OCI-LY3 (cell line): ENCODE data around the gene TRIM6.

ENCODE experiments used
- H2AFZ ChIP-seq: fragments of 200-600, 300-600 bp; shearing (Covaris generic); 2 replicates; pipeline ENCODE4 v1.6.0; 2014; ENCODE audit warnings: antibody characterized with exemption, low read depth, low read length
- H3K27ac ChIP-seq: fragments of 200-600, 300-600 bp; sonication (generic); 2 replicates; pipeline ENCODE4 v1.5.1; 2014; ENCODE audit warnings: mild to moderate bottlenecking, low read length, moderate library complexity, mixed read lengths
- H3K27me3 ChIP-seq: fragments of 200-600, 300-600 bp; sonication (generic); 2 replicates; pipeline ENCODE4 v1.6.1; 2014; ENCODE audit warnings: low read depth, low read length, mixed read lengths
- H3K36me3 ChIP-seq: fragments of 200-600, 300-600 bp; sonication (generic); replicated peaks from 2 replicates; pipeline ENCODE3; 2014; ENCODE audit warnings: low read depth, low read length, mixed read lengths
- H3K4me1 ChIP-seq: fragments of 300-600, 200-600 bp; sonication (generic); 2 replicates; pipeline ENCODE4 v1.6.1; 2014; ENCODE audit warnings: low read length, mixed read lengths
- H3K4me2 ChIP-seq: fragments of 200-600, 300-600 bp; sonication (generic); 2 replicates; pipeline ENCODE4 v1.6.1; 2014; ENCODE audit warnings: low read length, mixed read lengths
- H3K4me3 ChIP-seq: fragments of 300-600, 200-600 bp; sonication (generic); 2 replicates; pipeline ENCODE4 v1.5.1; 2014; ENCODE audit warnings: antibody characterized with exemption, mild to moderate bottlenecking, low read length, moderate library complexity
- H3K79me2 ChIP-seq: fragments of 300-600, 200-600 bp; shearing (Covaris generic); 2 replicates; pipeline ENCODE4 v1.6.1; 2014; ENCODE audit warnings: mild to moderate bottlenecking, low read length, mixed read lengths
- H3K9ac ChIP-seq: fragments of 300-600, 200-600 bp; shearing (Covaris generic); 2 replicates; pipeline ENCODE4 v1.6.0; 2014; ENCODE audit warnings: mild to moderate bottlenecking, low read length, moderate library complexity
- H3K9me3 ChIP-seq: fragments of 200-600, 300-600 bp; shearing (Covaris generic); 2 replicates; pipeline ENCODE4 v1.6.1; 2014; ENCODE audit warnings: low read length, mixed read lengths; ENCODE audit not compliant: insufficient read depth
- H4K20me1 ChIP-seq: fragments of 200-600, 300-600 bp; sonication (generic); 2 replicates; pipeline ENCODE4 v1.6.1; 2016; ENCODE audit warnings: low read length, mixed read lengths; ENCODE audit not compliant: insufficient read depth
- EZH2phosphoT487 ChIP-seq: fragments of 200-600 bp; shearing (Covaris generic); IDR thresholded peaks from 2 replicates; pipeline ENCODE4 v1.6.1; 2018; ENCODE audit warnings: antibody characterized with exemption, mixed run types, low read depth
- TF ChIP-seq, protein P1 (sequence below): fragments of 200-600, 300-600 bp; sonication (generic); IDR thresholded peaks from 2 replicates; pipeline ENCODE4 v1.5.1; 2014; ENCODE audit warnings: antibody characterized with exemption, low read length, low read depth

The TRIM6 gene

GRCh38 chr11:5553343-5553742 lies 43.1 kb upstream of the TRIM6 start:
- Histone ChIP-seq H2AFZ (no peak overlapping the region), H3K9ac (no peak overlapping the region), H3K4me3 (no peak overlapping the region), H3K79me2 (no peaks in the 10 kb centered on the region), H4K20me1 (no peaks in the 10 kb centered on the region), H3K27ac (no peak overlapping the region), H3K27me3 (peaks cover 15% of the 10 kb centered on the region), H3K4me1 (peaks cover 16% of the 10 kb centered on the region), H3K9me3 (no peaks in the 10 kb centered on the region), H3K36me3 (no peaks in the 10 kb centered on the region), H3K4me2 (no peak overlapping the region)
- TF ChIP-seq, protein P1, sequence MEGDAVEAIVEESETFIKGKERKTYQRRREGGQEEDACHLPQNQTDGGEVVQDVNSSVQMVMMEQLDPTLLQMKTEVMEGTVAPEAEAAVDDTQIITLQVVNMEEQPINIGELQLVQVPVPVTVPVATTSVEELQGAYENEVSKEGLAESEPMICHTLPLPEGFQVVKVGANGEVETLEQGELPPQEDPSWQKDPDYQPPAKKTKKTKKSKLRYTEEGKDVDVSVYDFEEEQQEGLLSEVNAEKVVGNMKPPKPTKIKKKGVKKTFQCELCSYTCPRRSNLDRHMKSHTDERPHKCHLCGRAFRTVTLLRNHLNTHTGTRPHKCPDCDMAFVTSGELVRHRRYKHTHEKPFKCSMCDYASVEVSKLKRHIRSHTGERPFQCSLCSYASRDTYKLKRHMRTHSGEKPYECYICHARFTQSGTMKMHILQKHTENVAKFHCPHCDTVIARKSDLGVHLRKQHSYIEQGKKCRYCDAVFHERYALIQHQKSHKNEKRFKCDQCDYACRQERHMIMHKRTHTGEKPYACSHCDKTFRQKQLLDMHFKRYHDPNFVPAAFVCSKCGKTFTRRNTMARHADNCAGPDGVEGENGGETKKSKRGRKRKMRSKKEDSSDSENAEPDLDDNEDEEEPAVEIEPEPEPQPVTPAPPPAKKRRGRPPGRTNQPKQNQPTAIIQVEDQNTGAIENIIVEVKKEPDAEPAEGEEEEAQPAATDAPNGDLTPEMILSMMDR, result peak; percentile 54
- no peak for TF ChIP-seq EZH2phosphoT487

DNA sequence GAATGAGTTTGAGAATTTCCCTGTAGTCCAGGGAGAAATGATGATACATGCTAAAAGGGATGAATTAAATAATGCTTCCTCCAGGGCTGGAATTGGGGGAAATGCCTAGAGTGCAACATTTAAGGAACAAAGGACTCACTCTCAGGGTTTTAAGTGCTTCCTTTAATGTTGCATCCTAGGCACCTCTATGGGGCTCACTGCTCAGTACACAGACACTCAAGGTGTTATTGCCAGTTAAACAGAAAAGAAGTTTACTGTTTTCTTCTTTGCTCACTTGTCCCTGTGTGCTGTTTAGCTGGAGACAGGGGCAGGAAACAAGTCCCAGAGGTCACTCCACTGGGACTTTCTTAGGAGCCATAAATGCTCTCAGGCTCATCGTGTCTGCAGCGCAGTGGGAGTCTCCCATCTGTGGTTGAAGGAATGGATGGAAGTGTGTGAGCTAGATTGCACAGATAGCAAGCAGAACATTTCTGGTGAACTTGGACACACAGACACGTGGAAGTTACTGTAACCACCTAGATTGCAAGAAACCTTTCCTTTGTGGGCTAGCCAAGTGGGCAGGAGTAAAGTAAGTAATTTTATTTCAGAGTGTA lies 39.7 kb upstream of the TRIM6 start:
- Histone ChIP-seq H3K9me3 (no peaks in the 10 kb centered on the region), H3K27ac (no peak overlapping the region)
- no peak for TF ChIP-seq EZH2phosphoT487
- TF ChIP-seq, protein P1, result no peak

GRCh38 chr11:5557751-5558150 lies 38.7 kb upstream of the TRIM6 start:
- Histone ChIP-seq H3K79me2 (no peaks in the 10 kb centered on the region), H3K4me1 (no peaks in the 10 kb centered on the region), H3K9me3 (no peaks in the 10 kb centered on the region), H4K20me1 (no peaks in the 10 kb centered on the region), H3K36me3 (no peaks in the 10 kb centered on the region), H3K27me3 (peaks cover 15% of the 10 kb centered on the region), H2AFZ (no peak overlapping the region), H3K27ac (no peak overlapping the region), H3K4me2 (no peak overlapping the region), H3K4me3 (no peak overlapping the region), H3K9ac (no peak overlapping the region)
- TF ChIP-seq, protein P1, result no peak
- TF ChIP-seq EZH2phosphoT487, result no peak

More for the DNA sequence above, 39.7 kb upstream of the TRIM6 start:
- peaks cover 15% of the 10 kb centered on the region for H3K27me3 ChIP-seq
- H3K4me3 ChIP-seq, result no peak overlapping the region
- no peaks in the 10 kb centered on the region for H4K20me1 ChIP-seq
- no peaks in the 10 kb centered on the region for H3K36me3 ChIP-seq
- no peaks in the 10 kb centered on the region for H3K4me1 ChIP-seq
- no peak overlapping the region for H3K4me2 ChIP-seq
- no peak overlapping the region for H2AFZ ChIP-seq
- H3K79me2 ChIP-seq, result no peaks in the 10 kb centered on the region
- no peak overlapping the region for H3K9ac ChIP-seq

DNA sequence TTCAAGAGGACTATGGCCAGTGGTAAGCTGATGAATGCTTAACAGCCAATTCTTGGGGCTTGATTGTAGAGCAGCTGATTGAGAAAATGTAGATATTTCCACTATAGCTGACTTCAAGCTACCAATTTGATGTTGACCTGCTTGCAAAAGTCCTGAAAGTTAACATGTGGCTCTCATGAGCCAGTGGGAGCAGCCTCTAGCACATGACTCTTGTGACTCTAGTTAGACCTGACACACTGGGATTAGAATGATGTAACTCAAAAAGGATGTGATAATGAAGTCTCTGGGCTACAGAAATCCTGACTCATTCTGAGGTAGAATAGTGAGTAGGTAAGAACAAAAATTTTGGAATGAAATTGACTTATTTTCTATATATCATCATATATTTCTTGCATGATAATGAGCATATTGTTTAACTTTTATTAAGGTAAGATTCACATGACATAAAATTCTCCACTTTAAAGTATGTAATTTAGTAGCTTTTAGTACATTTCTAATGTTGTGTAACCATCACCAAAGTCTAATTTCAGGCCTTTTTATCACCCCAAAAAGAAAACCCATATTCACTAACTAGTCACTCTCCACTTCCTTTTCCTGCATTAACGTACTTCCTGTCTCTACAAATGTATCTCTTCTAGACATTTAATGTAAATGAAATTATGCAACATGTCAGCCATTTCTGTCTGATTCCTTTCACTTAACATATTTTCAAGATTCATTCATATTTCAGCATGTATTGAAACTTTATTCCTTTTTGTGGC lies 32.0 kb upstream of the TRIM6 start:
- Histone ChIP-seq H3K9ac (no peak overlapping the region), H3K36me3 (no peaks in the 10 kb centered on the region), H2AFZ (no peak overlapping the region; the same call in 1 of the 2 replicates), H3K4me3 (no peak overlapping the region), H4K20me1 (no peaks in the 10 kb centered on the region), H3K9me3 (no peaks in the 10 kb centered on the region), H3K4me2 (no peak overlapping the region), H3K27me3 (no peaks in the 10 kb centered on the region; the same call in none of the 2 replicates), H3K27ac (no peak overlapping the region), H3K79me2 (no peaks in the 10 kb centered on the region), H3K4me1 (no peaks in the 10 kb centered on the region)
- TF ChIP-seq, protein P1, result no peak
- TF ChIP-seq EZH2phosphoT487, result no peak
